Measurements from ENCODE around the gene CCDC142. TPM values are rescaled to one million over a fixed set of nuclear protein-coding genes. Genes with fewer than 3 reads are reported as not detected.

CCDC142 gene
- total RNA-seq, 1 donor from 2014 or later: 32.0 TPM

DNA sequence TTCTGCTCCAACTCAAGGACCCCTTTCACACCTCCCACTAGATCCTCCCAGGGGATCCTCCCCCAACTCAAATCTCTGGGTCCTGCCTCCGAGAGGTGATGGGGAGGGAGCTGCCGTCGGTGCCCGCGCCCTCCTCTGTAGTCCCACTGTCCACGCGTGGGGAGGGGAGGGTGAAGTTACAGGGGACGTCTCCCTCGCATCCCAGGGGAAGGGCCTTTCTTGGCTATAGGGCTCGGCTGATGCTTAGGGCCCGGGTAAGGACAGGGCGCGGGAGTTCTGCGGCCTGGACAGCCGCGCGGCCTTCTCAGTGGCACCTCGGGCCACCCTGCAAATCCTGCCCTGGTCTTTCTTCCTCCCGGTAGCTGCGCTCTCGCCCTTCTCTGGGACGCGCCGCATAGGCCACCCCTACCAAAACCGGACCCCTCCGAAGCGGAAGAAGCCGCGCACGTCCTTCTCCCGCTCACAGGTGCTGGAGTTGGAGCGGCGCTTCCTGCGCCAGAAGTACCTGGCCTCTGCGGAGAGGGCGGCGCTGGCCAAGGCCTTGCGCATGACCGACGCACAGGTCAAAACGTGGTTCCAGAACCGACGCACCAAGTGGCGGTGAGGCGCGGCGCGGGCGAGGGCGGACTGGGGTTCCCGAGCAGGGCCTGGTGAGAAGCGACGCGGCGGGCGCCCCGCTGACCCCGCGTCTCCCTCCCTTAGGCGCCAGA lies 32.6 kb upstream of the CCDC142 start:
- intact Hi-C loops (cut with micrococcal nuclease): loop anchor here (2.0 kb wide), 1 partner anchor 17 kb away; the partner anchor contains the start of gene LBX2

DNA sequence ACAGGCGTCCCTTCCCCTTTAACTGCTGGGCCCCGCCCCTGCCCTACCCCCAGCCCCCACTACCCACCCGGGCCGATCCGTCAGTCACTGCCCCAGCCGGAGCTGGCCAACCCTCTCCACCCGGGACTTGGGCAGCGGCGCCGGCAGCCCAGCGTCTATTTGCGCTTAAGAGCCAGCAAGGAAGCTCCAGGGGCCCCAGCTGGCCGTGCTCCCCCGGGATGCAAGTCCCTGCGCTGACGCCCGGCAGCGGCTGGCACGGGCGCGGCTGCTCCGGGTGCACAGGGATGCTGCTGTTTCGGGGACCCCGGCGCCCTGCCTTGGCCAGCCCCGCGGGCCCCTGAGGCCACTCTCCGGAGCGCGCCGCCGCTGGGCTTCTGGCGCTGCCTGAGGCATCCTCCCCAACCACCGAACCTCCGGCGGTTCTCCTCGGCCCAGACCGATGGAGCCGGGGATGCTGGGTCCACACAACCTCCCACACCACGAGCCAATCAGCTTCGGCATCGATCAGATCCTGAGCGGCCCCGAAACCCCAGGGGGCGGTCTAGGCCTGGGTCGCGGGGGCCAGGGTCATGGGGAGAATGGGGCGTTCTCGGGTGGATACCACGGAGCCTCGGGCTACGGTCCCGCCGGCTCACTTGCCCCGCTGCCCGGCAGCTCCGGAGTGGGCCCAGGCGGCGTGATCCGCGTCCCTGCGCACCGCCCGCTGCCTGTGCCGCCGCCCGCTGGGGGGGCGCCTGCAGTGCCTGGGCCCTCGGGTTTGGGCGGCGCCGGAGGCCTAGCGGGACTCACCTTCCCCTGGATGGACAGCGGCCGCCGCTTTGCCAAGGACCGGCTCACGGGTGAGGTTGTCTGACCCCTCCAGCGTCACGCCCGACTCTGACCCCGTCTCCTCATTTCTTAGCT lies 31.8 kb upstream of the CCDC142 start, which contains the start of gene TLX2:
TLX2 (plus strand) TSS at position 83 of the 903 bp plus-strand sequence; CDS start at position 440, 357 bp downstream.
- intact Hi-C loops (cut with micrococcal nuclease): loop anchor here (1.0 to 2.0 kb wide), 2 partner anchors 15 to 16 kb away; partner anchors contain the start of genes AUP1, HTRA2 and LBX2

DNA sequence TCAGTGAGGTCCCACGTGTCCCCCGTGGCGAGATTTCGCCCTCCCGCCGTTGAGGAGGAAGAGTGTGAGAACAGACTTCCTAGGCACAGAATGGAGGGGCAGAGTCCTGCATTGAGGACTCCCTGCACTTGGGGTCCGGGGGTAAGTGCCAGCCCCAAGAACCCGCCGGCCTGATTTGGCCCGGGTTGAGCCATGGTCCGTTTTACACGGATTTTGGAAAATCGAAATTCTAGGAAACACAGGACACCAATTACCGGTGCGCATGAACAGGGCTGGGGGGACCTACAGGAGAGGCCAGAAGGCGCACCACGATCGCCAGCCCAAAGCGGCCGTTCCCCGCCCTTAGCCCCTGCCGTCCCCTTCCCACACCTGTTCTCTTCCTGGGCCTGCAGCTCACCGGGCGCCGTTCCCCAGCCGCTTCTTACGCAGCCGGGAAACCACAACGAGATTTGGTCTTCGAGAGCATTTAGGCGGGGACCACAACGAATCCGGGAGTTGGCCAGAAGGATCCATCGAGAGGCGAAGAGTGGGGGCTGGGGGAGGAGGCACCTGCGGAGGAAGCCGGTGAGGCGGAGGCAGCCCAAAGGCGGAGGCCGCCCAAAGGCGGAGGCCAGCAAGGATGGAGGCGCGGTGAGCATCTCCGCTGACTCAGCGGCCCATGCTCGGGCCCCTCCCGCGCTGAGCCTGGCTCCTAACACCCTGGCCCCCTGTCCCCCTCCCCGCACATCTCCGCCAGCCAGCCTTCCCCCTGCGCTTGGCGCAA lies 31.0 kb upstream of the CCDC142 start:
- intact Hi-C loops (cut with micrococcal nuclease): loop anchor here (1.0 to 2.0 kb wide), 2 partner anchors 15 to 16 kb away; partner anchors contain the start of genes AUP1, HTRA2 and LBX2

DNA sequence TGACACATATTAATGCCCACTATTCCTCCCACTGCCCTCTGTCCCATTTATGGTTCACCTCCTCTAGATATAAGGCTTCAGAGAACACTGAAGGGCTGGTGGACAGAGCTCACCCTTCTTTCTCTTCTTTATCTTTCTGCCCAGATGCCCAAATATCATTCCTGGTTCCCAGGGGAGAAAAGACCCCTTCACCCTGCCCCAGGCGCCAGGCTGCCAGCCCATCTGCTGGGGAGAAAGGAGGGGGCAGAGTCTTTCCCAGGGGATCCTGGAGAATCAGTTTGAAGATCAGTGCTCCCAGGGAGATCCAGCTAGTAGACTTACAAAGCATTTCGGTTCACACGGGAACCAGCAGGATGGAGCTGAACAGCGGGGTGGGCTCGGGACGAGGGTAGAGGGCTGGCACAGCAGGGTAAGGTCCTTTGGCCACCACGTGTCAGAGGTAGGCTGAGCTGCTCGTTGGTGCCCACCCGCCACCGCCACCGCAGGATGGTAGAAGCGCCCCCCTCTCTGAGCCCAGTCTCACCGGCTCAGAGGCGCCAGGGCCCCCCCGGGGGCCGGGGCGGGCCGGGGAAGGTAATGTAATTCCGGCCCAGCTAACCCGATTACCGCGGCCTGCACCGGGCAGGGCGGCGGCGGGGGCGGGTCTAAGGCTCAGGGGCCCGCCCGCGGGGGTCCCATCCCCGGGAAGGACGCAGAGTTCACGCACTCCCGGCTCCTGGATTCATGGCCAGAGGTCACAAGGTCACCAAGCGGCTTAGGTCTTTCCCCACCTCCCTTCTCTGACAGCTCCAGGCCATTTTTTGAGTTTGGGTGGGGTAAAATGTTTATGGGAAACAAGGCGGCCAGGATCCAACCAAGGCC lies 30.2 kb upstream of the CCDC142 start:
- intact Hi-C loops (cut with micrococcal nuclease): no loop called here

DNA sequence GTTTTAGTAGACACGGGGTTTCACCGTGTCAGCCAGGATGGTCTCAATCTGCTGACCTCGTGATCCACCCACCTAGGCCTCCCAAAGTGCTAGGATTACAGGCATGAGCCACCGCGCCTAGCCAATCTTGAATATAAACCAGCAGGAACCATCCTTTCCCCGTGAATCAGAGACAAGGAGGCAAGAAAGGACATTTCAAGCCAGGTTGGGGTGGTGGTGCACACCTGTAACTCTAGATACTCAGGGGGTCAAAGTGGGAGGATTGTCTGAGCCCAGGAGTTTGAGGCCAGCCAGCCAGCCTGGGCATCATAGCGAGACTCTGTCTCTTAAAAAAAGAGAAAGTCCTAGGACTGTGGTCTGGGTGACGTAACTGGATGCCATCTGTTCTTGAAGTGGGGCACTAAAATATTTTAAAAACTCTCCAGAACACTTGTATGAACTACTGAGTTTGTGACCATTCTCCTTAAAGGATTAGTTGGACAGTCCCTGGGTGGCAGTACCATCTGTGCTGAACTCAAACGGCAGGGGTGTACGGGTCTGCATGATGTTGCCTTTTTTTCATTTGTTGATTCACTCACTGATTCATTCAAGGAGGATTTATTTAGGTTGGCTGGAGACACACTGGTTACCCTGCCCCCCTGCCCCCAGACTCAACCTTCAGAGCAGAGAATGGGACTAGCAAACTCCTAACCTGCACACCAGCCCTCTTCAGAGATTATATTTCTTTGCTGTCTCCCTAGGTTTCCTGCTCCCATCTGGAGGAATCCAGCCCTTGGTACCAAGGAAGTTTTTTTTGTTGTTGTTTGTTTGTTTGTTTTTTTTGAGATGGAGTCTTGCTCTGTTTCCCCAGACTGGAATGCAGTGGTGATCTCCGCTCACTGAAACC lies 28.5 kb upstream of the CCDC142 start:
- intact Hi-C loops (cut with micrococcal nuclease): no loop called here

DNA sequence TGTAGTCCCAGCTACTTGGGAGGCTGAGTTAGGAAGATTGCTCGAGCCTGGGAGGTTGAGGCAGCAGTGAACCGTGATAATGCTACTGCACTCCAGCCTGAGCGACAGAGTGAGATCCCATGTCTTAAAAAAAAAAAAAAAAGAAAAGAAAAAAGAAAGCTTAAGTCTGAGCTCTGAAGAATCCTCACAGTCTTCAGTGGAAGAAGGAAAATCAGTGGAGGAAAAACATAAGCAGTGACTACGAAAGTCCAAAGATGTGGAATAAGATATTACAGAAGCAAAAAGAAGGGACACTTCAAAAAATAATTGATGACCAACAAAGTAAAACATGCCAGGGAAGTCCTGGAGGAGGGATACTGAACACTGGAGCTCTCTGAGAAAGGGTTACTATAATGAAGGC lies 27.5 kb upstream of the CCDC142 start:
- intact Hi-C loops (cut with micrococcal nuclease): no loop called here

DNA sequence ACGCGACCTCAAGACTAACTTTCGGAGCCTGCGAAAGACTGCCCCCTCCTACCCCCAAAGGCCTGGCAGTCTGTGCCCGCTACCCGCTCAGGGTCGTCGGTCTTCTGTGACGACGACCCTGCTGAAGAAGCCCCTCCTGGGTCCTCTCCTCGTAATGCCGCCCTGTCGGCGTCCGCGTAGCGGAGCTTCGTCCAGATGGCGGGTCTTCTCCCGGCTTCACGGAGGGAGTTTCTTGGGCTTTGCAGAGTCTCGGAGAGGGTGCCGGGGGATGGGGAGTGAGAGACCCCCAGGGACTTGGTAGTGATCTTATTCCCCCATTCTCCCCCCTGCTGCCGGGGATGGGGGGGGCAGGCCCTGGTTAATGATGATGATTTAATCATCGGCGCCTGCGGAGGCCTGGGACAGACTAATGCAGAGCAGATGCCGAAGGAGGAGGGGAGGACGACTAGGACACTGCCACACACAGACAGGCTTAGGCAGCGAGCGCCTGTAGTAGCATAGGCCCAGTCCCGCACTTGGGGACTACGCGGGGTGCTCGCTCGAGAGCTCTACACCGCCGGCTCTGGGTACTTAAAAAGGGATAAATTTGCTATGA lies 25.2 kb upstream of the CCDC142 start:
- intact Hi-C loops (cut with micrococcal nuclease): loop anchor here (1.0 to 10.0 kb wide), 7 partner anchors 9 to 327 kb away; partner anchors contain the start of genes AUP1, DOK1, HK2 and HTRA2

DNA sequence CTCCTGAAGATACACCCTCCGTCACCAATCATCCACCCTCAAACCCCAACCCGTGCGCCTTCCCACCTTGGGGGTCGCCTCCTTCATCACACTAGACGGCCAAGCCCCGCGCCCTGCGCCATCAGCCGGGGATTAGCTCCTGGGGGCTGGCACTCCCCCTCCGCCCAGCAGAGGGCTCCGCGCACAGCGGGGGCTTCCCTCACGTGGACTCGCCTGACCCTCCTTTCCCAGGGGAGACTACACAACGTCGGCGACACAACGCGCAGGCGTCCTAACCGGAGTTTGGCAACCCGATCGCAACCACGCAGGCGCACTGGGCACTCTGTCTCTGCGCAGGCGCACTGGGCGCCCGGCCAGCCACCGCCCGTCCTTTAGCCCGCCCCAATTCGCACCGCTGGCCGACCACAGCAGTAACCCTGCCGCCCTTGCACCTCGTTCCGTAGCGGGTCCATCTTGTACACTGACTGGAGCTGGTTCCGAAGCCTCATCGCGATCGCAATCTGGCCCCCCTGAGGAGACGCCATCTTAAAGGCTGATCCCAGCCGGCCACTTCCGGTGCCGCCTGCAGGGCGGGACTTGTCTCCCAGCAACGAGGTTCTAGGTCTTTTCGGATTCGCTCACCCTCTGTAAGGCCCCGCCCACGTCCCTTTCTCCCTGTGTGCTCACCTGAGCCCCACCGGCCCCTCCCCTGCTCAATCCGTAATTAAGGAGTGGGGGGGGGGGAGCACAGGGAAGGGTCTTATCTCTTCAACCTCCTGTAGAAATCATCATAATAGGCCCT lies 24.5 kb upstream of the CCDC142 start, which contains the start of gene PCGF1:
PCGF1 (minus strand) TSS at position 551 of the 781 bp plus-strand sequence; CDS start at position 524, 27 bp downstream.
- intact Hi-C loops (cut with micrococcal nuclease): loop anchor here (1.0 to 10.0 kb wide), 7 partner anchors 8 to 327 kb away; partner anchors contain the start of genes AUP1, DOK1, HK2 and HTRA2

DNA sequence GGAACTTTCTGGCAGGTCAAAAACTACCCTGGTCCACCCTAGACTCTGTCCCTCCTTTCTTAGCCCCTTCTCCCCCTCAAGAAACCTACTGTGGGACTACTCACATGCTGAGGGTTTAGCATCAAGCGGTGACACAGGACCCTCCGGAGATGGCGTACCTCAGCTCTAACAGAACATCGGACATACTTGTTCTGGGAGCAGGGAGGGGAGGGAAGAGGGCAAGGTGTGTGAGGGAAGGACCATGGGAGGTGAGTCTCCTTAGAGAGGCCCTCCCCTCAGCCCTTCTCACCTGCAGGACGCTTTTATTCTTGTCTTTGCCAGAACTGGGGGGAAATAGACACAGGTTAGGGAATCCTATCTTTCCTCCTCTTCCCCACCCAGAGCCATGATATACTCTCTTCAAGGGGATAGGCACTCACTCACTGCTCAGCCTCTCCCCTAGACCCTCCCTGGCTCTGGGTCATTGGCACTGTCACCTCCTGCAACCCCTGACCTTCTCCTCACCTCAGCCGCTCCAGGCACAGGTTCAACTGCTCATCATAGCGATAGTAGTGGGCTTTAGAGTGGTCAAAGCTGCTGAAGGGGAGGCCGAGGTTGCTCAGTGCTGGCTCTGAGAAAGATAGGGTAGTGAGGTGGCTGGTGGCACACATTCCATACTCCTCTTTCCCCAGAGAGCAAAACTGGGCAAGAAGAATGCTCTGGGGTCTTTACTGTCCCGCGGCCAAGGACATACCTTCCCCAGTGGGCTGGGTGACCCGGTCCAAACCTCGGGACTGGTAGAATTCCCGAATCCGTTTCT lies 22.8 kb upstream of the CCDC142 start:
- intact Hi-C loops (cut with micrococcal nuclease): loop anchor here (2.0 to 10.0 kb wide), 3 partner anchors 49 to 329 kb away; partner anchors contain the start of genes DOK1, HK2 and SEMA4F

DNA sequence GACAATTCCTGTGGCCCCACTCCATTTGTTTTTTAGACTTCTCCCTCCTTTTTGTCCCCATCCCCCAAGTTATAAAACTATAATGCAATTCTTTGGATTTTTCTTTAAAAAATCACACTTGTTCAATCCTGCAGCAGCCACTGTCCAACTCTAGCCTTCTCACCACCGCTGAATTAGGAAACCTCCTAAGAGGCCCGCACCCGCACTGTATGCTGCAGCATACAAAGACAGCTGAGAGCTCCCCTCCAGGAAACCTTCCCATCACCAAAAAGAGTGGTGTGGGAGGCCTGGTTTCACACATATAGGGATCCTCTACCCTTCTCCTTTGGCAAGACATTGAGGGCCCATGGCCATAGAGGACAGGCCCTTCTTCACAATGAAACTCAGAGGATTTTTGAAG lies 21.8 kb upstream of the CCDC142 start:
- intact Hi-C loops (cut with micrococcal nuclease): loop anchor here (10.0 kb wide), 2 partner anchors 150 to 330 kb away; partner anchors contain the start of genes HK2 and SEMA4F

DNA sequence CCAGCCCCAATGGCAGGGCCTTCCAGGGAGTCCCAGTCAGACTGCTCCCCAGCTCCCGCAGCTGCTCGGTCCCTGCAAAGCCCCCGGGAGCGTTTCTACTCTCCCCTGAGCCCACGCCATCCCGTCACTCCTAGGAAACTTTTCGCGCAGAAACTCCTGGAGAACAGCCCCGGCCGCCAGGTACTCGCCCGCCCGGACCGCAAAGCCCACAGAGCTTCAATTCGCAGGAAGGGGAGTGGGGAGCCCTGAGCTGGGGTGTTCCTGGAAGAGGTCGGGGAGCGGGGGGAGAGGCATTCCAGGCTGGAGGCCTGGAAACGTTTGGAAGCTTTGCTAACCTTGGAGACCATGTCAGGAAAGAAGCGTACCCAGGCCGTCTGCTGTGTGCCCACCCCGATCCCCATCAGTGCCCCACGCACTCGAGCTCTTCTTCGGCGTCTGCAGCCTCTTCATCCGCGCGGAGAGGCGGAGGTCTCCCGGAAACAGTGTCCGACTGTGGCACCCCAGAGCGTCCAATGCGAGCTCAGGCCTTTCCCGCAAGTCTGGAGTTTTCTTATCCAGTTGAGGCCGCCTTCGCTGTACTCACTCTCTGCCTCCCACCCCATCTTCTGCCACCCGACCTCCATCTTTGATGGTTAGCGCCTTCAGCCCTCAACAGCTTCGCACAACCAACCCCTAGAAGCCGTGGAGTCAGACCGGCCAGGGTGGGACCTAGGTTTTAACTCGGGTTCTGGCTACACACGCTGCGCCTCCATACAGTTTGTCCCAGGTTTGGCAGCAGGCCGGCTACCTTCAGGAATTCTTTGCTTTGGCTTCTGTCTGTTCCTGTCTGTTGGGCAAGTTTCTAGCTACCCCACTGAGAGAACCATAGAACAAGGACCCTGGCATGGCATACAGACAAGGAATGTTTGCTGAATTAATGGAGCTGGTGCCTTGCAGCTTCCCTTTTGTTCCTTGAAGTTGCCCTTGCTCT lies 21.0 kb upstream of the CCDC142 start:
- intact Hi-C loops (cut with micrococcal nuclease): loop anchor here (10.0 kb wide), 2 partner anchors 151 to 331 kb away; partner anchors contain the start of genes HK2 and SEMA4F

DNA sequence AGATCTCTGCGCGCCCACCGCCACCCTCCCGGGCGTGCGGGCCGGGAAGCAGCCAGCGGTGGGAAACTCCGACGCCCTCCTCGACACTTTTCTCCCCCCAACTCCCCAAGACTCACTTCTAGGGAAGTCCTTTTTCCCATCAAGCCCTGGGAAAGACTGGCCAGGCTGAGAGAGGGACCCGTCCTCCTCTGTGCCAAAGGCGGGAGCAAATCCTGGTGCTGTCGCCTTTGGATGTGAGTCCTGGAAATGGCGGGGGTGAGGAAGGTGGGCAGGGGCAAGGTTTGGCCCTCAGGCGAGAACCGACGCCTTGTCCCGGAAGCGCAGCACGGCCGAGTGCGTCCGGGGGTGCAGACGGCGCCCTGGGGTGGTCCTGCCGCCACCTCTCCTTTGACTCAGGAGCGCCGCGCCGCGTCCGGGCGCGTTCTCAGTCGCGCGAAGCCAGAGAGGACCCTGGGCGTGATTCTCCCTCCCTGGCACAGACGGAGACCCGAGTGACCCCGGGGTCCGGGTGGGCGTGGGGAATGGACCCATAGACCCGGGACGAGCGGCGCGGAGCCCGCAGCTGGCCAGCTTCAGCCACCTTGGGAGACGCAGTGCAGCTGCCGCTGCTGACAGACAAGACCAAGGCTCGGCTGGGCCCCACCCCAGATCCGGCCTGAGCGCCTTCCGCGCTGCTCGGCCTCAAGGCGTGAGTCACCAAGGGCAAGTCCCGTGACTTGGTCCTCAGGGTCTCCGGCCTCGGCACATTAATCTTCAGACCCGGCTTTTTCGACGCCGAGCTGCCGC lies 20.1 kb upstream of the CCDC142 start:
- intact Hi-C loops (cut with micrococcal nuclease): loop anchor here (10.0 kb wide), 2 partner anchors 152 to 332 kb away; partner anchors contain the start of genes HK2 and SEMA4F

DNA sequence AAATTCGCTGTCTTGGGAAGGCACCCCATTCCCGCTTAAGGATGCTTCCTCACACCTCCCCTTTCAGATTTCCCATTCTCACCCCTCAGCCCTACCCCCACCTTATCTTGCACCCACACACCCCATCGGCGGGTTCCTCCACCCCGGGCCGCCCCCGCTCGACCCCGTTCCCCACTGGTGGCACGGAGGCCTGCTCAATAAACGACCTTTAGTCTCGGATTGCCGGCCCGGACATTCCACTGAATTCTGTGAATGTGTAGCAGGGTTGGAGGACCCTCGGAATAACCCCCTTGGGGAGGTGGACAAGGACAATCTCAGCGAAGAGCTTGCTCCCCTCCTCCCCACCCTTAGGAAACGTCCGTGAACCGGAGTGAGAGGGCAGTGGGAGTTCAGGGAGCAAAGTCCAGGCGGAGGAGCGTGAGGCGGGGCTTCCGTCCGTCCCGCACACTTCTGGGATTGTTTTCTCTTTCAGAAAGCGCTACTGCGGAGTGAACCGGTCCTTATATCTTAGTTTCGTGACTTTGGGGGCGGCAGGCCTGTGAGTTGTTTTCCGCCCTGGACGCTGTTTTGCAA lies 19.4 kb upstream of the CCDC142 start:
- intact Hi-C loops (cut with micrococcal nuclease): loop anchor here (10.0 kb wide), 2 partner anchors 153 to 333 kb away; partner anchors contain the start of genes HK2 and SEMA4F
